Urothelium cell line (cell line): ENCODE data around the gene MEGF6.

Source experiments
- DNase-seq: peaks from one replicate; pipeline ENCODE4 v3.0.0; 2011; ENCODE audit warnings: low spot score, mixed read lengths
- FAIRE-seq: peaks from 2 replicates; lab custom pipeline; 2011; peaks lifted over from hg19 to GRCh38; lab: Jason Lieb, UNC

The MEGF6 gene

GRCh38 chr1:3475839-3476573 lies 135.3 kb downstream of the MEGF6 start:
- DNase-seq (no peak), FAIRE-seq (no peak)

- no peak for DNase-seq
- FAIRE-seq = no peak
These were observed 136.9 kb downstream of the MEGF6 start for GRCh38 chr1:3474421-3474820.

GRCh38 chr1:3474016-3474415 lies 137.3 kb downstream of the MEGF6 start:
- no peak for FAIRE-seq

GRCh38 chr1:3473381-3473844 lies 137.9 kb downstream of the MEGF6 start:
- no peak for FAIRE-seq
- peak; percentile 51 for DNase-seq

More at GRCh38 chr1:3474016-3474415, 137.3 kb downstream of the MEGF6 start:
- no peak for DNase-seq

GRCh38 chr1:3472906-3473305 lies 138.4 kb downstream of the MEGF6 start:
- no peak for DNase-seq
- FAIRE-seq = no peak

GRCh38 chr1:3472088-3472850 lies 139.0 kb downstream of the MEGF6 start:
- DNase-seq (no peak), FAIRE-seq (no peak)

- DNase-seq = peak; percentile 50
- FAIRE-seq = no peak
These were observed 139.8 kb downstream of the MEGF6 start for GRCh38 chr1:3471356-3472087.

GRCh38 chr1:3470650-3471355 lies 140.5 kb downstream of the MEGF6 start:
- DNase-seq (no peak), FAIRE-seq (peak; percentile 92)

GRCh38 chr1:3469849-3470649 lies 141.3 kb downstream of the MEGF6 start:
- peak; percentile 58 for FAIRE-seq
- DNase-seq = no peak

GRCh38 chr1:3469104-3469848 lies 142.0 kb downstream of the MEGF6 start:
- DNase-seq (no peak), FAIRE-seq (no peak)

- DNase-seq (peak; percentile 30), FAIRE-seq (no peak)
These were observed 142.8 kb downstream of the MEGF6 start for GRCh38 chr1:3468236-3469103.

- no peak for DNase-seq
- FAIRE-seq = no peak
These were observed 143.9 kb downstream of the MEGF6 start for GRCh38 chr1:3467096-3468036.

GRCh38 chr1:3466366-3467075 lies 144.8 kb downstream of the MEGF6 start:
- FAIRE-seq (no peak), DNase-seq (no peak)

- DNase-seq = no peak
- FAIRE-seq = no peak
These were observed 145.4 kb downstream of the MEGF6 start for GRCh38 chr1:3465935-3466321.

- FAIRE-seq (no peak), DNase-seq (no peak)
These were observed 146.0 kb downstream of the MEGF6 start for GRCh38 chr1:3465091-3465934.

- DNase-seq (no peak), FAIRE-seq (no peak)
These were observed 146.7 kb downstream of the MEGF6 start for GRCh38 chr1:3464649-3465025.
